MCF 10A (cell line): ENCODE results near the gene COA5. TPM values are rescaled to one million over a fixed set of nuclear protein-coding genes. Genes with fewer than 3 reads are reported as not detected.

ENCODE experiments used
- BruUV-seq: library from RNA; stranded (reverse); fragments of 400-500 nt; replicated peaks from 2 replicates; lab custom pipeline; 2021; lab: Mats Ljungman, UMichigan
- CTCF ChIA-PET: fragments of 300-600 bp; sonication (Branson Sonifier 250); formaldehyde crosslinking; extraction: SDS; loops from one replicate; lab custom pipeline; 2021; ENCODE audit warnings: antibody characterized with exemption, inconsistent platforms; lab: Yijun Ruan, JAX
- POLR2A ChIA-PET: fragments of 300-600, 350-650 bp; sonication (Branson Sonifier 250); formaldehyde crosslinking; extraction: SDS; loops from one replicate; lab custom pipeline; 2020; ENCODE audit warnings: antibody characterized with exemption, inconsistent platforms; lab: Yijun Ruan, JAX
- DNase-seq: peaks from one replicate; pipeline ENCODE4 v3.0.0-alpha.2; 2018; ENCODE audit not compliant: unreplicated experiment
- H3K27ac Mint-ChIP-seq: one replicate; pipeline ENCODE4 v1.8.0; 2022; ENCODE audit warnings: mild to moderate bottlenecking, low read depth, mixed read lengths; ENCODE audit not compliant: unreplicated experiment
- H3K27me3 Mint-ChIP-seq: one replicate; pipeline ENCODE4 v1.8.0; 2022; ENCODE audit warnings: mixed read lengths; ENCODE audit not compliant: insufficient read depth, unreplicated experiment
- H3K36me3 Mint-ChIP-seq: one replicate; pipeline ENCODE4 v1.8.0; 2022; ENCODE audit warnings: mild to moderate bottlenecking, moderate library complexity, mixed read lengths; ENCODE audit not compliant: insufficient read depth, unreplicated experiment
- H3K4me1 Mint-ChIP-seq: one replicate; pipeline ENCODE4 v1.8.0; 2022; ENCODE audit warnings: mixed read lengths; ENCODE audit not compliant: insufficient read depth, unreplicated experiment
- H3K4me3 Mint-ChIP-seq: one replicate; pipeline ENCODE4 v1.8.0; 2022; ENCODE audit warnings: mild to moderate bottlenecking, moderate library complexity, mixed read lengths; ENCODE audit not compliant: unreplicated experiment
- H3K9me3 Mint-ChIP-seq: one replicate; pipeline ENCODE4 v1.8.0; 2022; ENCODE audit warnings: mixed read lengths; ENCODE audit not compliant: unreplicated experiment
- CTCF ChIP-seq: fragments of 200-600 bp; IDR thresholded peaks from one replicate; pipeline ENCODE4 v1.8.0; 2022; ENCODE audit warnings: antibody characterized with exemption, mild to moderate bottlenecking; ENCODE audit not compliant: unreplicated experiment
- intact Hi-C: fragments of 100-400 bp; cut with micrococcal nuclease; formaldehyde crosslinking; loops from 2 replicates; pipeline ENCODE4 v1.14.1; 2022
- total RNA-seq: library from RNA; stranded (reverse); gene quantifications from 2 replicates; pipeline ENCODE4 v1.2.3, GENCODE V29; 2022

Gene COA5
- total RNA-seq, 1 experiment from 2014 or later: 22.8 TPM

- ChIA-PET CTCF (interaction anchor here (0.6 to 1.4 kb wide), 5 partner anchors 69 to 868 kb away, joined by 3 to 6 read pairs (median 4); no protein-coding TSS in a partner anchor), POLR2A (interaction anchor here (0.6 kb wide), 2 partner anchors 23 to 152 kb away, joined by 3 read pairs; no protein-coding TSS in a partner anchor)
- Mint-ChIP-seq H3K4me3 (no peak overlapping the region), H3K27me3 (no peaks in the 10 kb centered on the region), H3K27ac (no peak overlapping the region), H3K4me1 (no peaks in the 10 kb centered on the region), H3K36me3 (peaks cover 11% of the 10 kb centered on the region), H3K9me3 (no peaks in the 10 kb centered on the region)
- TF ChIP-seq CTCF: no peak
- intact Hi-C loops: no loop called here
- no TSS peak for BruUV-seq
- no peak for DNase-seq
These were observed 28.4 kb downstream of the COA5 start for GRCh38 chr2:98579926-98580325.

- Mint-ChIP-seq H3K4me1 (no peaks in the 10 kb centered on the region), H3K27ac (no peak overlapping the region), H3K4me3 (no peak overlapping the region), H3K27me3 (no peaks in the 10 kb centered on the region), H3K36me3 (peaks cover 24% of the 10 kb centered on the region), H3K9me3 (no peaks in the 10 kb centered on the region)
- intact Hi-C loops: no loop called here
- no TSS peak for BruUV-seq
- no peak for TF ChIP-seq CTCF
- DNase-seq: no peak
- ChIA-PET POLR2A (no interaction called here), CTCF (no interaction called here)
These were observed 30.1 kb downstream of the COA5 start for GRCh38 chr2:98578231-98578630.

GRCh38 chr2:98577313-98577712 is 31.0 kb downstream of the COA5 start:
- no peaks in the 10 kb centered on the region for H3K4me1 Mint-ChIP-seq
- H3K36me3 Mint-ChIP-seq: peaks cover 25% of the 10 kb centered on the region
- TF ChIP-seq CTCF: no peak
- ChIA-PET POLR2A (no interaction called here), CTCF (no interaction called here)
- no TSS peak for BruUV-seq
- H3K4me3 Mint-ChIP-seq: no peak overlapping the region
- H3K9me3 Mint-ChIP-seq: no peaks in the 10 kb centered on the region
- no peak for DNase-seq
- H3K27me3 Mint-ChIP-seq: no peaks in the 10 kb centered on the region
- H3K27ac Mint-ChIP-seq: no peak overlapping the region
- intact Hi-C loops: no loop called here

GRCh38 chr2:98576666-98577312 is 31.5 kb downstream of the COA5 start:
- DNase-seq: no peak
- intact Hi-C loops: no loop called here
- no peak overlapping the region for H3K27ac Mint-ChIP-seq
- peaks cover 25% of the 10 kb centered on the region for H3K36me3 Mint-ChIP-seq
- BruUV-seq: no TSS peak
- H3K27me3 Mint-ChIP-seq: no peaks in the 10 kb centered on the region
- H3K9me3 Mint-ChIP-seq: no peaks in the 10 kb centered on the region
- no peaks in the 10 kb centered on the region for H3K4me1 Mint-ChIP-seq
- POLR2A ChIA-PET: no interaction called here
- H3K4me3 Mint-ChIP-seq: no peak overlapping the region
- TF ChIP-seq CTCF: no peak
- CTCF ChIA-PET: interaction anchor here (0.6 kb wide), 1 partner anchor 130 kb away, joined by 4 read pairs; no protein-coding TSS in a partner anchor
